Endothelial cell of umbilical vein (primary cell): ENCODE measurements around the gene ZNF816. TPM values are rescaled to one million over a fixed set of nuclear protein-coding genes. Genes with fewer than 3 reads are reported as not detected.
"Not testable (repeated sequence)": the region's sequence is repeated elsewhere in the genome, so short reads cannot be mapped to it uniquely, and the experiment has no call there.

Source experiments
- BruUV-seq: library from RNA; stranded (reverse); fragments of 400-500 nt; replicated peaks from 2 replicates; lab custom pipeline; 2021; lab: Mats Ljungman, UMichigan
- CTCF ChIA-PET: fragments of 300-600, 350-600 bp; sonication (Branson Sonifier 250); formaldehyde crosslinking; loops from one replicate; lab custom pipeline; 2021; ENCODE audit warnings: antibody characterized with exemption, inconsistent platforms; lab: Charles Lee
- POLR2A ChIA-PET: fragments of 300-600, 350-600 bp; sonication (Branson Sonifier 250); formaldehyde crosslinking; loops from one replicate; lab custom pipeline; 2021; ENCODE audit warnings: antibody characterized with exemption, inconsistent platforms; lab: Charles Lee
- DNase-seq: peaks from one replicate; pipeline ENCODE4 v3.0.0-alpha.2; 2011; ENCODE audit warnings: low read depth, low spot score
- FAIRE-seq: peaks from 2 replicates; lab custom pipeline; 2011; peaks lifted over from hg19 to GRCh38; lab: Jason Lieb, UNC
- H2AFZ ChIP-seq: 2 replicates; pipeline ENCODE4 v1.6.0; 2012; ENCODE audit warnings: low read depth, low read length, control low read depth, inconsistent platforms
- H3K27ac ChIP-seq: 2 replicates; pipeline ENCODE4 v1.5.1; 2011; ENCODE audit warnings: low read depth, mild to moderate bottlenecking, control low read depth, low read length, moderate library complexity; ENCODE audit not compliant: insufficient read depth
- H3K27me3 ChIP-seq, 2 experiments: 2 replicates each; pipeline versions ENCODE4 v1.6.0 to v1.6.1; 2011; ENCODE audit warnings: low read length in 2 of 2, mixed read lengths in 1 of 2; ENCODE audit not compliant: control insufficient read depth in 2 of 2, insufficient read depth in 2 of 2
- H3K36me3 ChIP-seq, 2 experiments: 2 replicates in 1 of 2; 3 replicates in 1 of 2; pipeline ENCODE4 v1.5.1; 2011; ENCODE audit warnings: low read length in 2 of 2, mild to moderate bottlenecking in 1 of 2, moderate library complexity in 1 of 2; ENCODE audit not compliant: control insufficient read depth in 2 of 2, insufficient read depth in 2 of 2; ENCODE audit errors: extremely low read depth in 1 of 2
- H3K4me1 ChIP-seq: 3 replicates; pipeline ENCODE4 v1.5.1; 2011; ENCODE audit warnings: mild to moderate bottlenecking, low read length; ENCODE audit not compliant: control insufficient read depth, insufficient read depth; ENCODE audit errors: extremely low read depth
- H3K4me2 ChIP-seq: 2 replicates; pipeline ENCODE4 v1.6.1; 2011; ENCODE audit warnings: low read length, control low read depth, mixed read lengths; ENCODE audit not compliant: insufficient read depth
- H3K4me3 ChIP-seq, 3 experiments: fragments of 200-600 bp in 1 of 3; sonication (generic), shearing (Covaris generic) in 1 of 3; replicated peaks in 1 of 3; 2 replicates each; pipeline ENCODE4 v1.5.1; 2011 to 2016; ENCODE audit warnings: control low read depth in 3 of 3, low read length in 3 of 3, mild to moderate bottlenecking in 2 of 3, inconsistent platforms in 1 of 3, low read depth in 1 of 3, moderate library complexity in 1 of 3; ENCODE audit not compliant: insufficient read depth in 1 of 3
- H3K79me2 ChIP-seq: 2 replicates; pipeline ENCODE4 v1.6.0; 2012; ENCODE audit warnings: low read length, inconsistent platforms; ENCODE audit not compliant: control insufficient read depth, insufficient read depth
- H3K9ac ChIP-seq: replicated peaks from 2 replicates; pipeline ENCODE3; 2011; ENCODE audit warnings: low read length, control low read depth; ENCODE audit not compliant: insufficient read depth; ENCODE audit errors: extremely low read depth
- H3K9me1 ChIP-seq: replicated peaks from 3 replicates; pipeline ENCODE4 v1.6.0; 2011; ENCODE audit warnings: mild to moderate bottlenecking, low read length; ENCODE audit not compliant: control insufficient read depth, insufficient read depth; ENCODE audit errors: extremely low read depth
- H3K9me3 ChIP-seq: replicated peaks from 2 replicates; pipeline ENCODE4 v1.5.1; 2012; ENCODE audit warnings: low read length, inconsistent platforms; ENCODE audit not compliant: control insufficient read depth, insufficient read depth
- H4K20me1 ChIP-seq: replicated peaks from 2 replicates; pipeline ENCODE3; 2011; ENCODE audit warnings: mild to moderate bottlenecking, low read length; ENCODE audit not compliant: control insufficient read depth, insufficient read depth; ENCODE audit errors: extremely low read depth
- CTCF ChIP-seq, 2 donors: IDR thresholded peaks; 1 replicate in 1 of 2; 2 replicates in 1 of 2; pipeline ENCODE4 v1.5.1; 2011; ENCODE audit warnings: low read length in 2 of 2, mild to moderate bottlenecking in 2 of 2, moderate library complexity in 2 of 2, control low read depth in 1 of 2, inconsistent platforms in 1 of 2, low read depth in 1 of 2; ENCODE audit not compliant: insufficient read depth in 1 of 2; ENCODE audit errors: extremely low read depth in 1 of 2
- EZH2 ChIP-seq: IDR thresholded peaks from 2 replicates; pipeline ENCODE4 v1.6.1; 2012; ENCODE audit warnings: borderline replicate concordance, low read depth, mild to moderate bottlenecking, moderate library complexity, low read length, inconsistent platforms; ENCODE audit not compliant: severe bottlenecking
- FOS ChIP-seq: IDR thresholded peaks from 2 replicates; pipeline ENCODE4 v1.6.1; 2011; ENCODE audit warnings: mild to moderate bottlenecking, low read length, moderate library complexity, borderline replicate concordance; ENCODE audit not compliant: insufficient read depth
- GATA2 ChIP-seq: IDR thresholded peaks from 2 replicates; pipeline ENCODE4 v1.7.0; 2011; ENCODE audit warnings: low read depth, mild to moderate bottlenecking, moderate library complexity, mixed read lengths, low read length; ENCODE audit not compliant: insufficient read length, insufficient read depth
- MYC ChIP-seq: IDR thresholded peaks from one replicate; pipeline ENCODE4 v1.6.1; 2011; ENCODE audit warnings: mild to moderate bottlenecking, low read depth, low read length
- POLR2A ChIP-seq: IDR thresholded peaks from 2 replicates; pipeline ENCODE4 v1.6.1; 2012; ENCODE audit warnings: low read depth, mild to moderate bottlenecking, control low read depth, low read length
- dilution Hi-C: fragments of 300-500 bp; cut with MboI; formaldehyde crosslinking; loops from one replicate; pipeline ENCODE4 v1.15.0; 2019; ENCODE audit warnings: low sequenced_read_pairs; ENCODE audit not compliant: extremely low pct_ligation_motif_present
- intact Hi-C: fragments of 100-400 bp; cut with micrococcal nuclease; formaldehyde crosslinking; loops from one replicate; pipeline ENCODE4 v1.10.0; 2022
- polyA plus RNA-seq, 4 experiments: library from polyadenylated mRNA; depleted of rRNA in 3 of 4; stranded (reverse) in 3 of 4; unstranded in 1 of 4; fragments of >200 nt; gene quantifications; 2 replicates each; pipeline versions ENCODE4 v1.2.1 to v1.2.3, GENCODE V29; 2011 to 2012; ENCODE audit warnings: missing spikeins in 1 of 4
- total RNA-seq: library from RNA; stranded (reverse); gene quantifications from 2 replicates; pipeline ENCODE4 v1.2.3, GENCODE V29; 2021

Gene ZNF816
- total and polyA plus RNA-seq, 2 donors (not counting 3 experiments of a cell fraction or from before 2014, with no cell fraction given) = 1.8 to 4.9 TPM

GRCh38 chr19:52935434-52935833 is 27.2 kb downstream of the ZNF816 start:
- Histone ChIP-seq H3K27ac (no peak overlapping the region), H3K79me2 (no peaks in the 10 kb centered on the region), H3K9ac (no peak overlapping the region), H2AFZ (no peak overlapping the region), H3K4me2 (no peak overlapping the region), H3K27me3 (no peaks in the 10 kb centered on the region), H3K36me3 (no peaks in the 10 kb centered on the region), H3K9me1 (no peaks in the 10 kb centered on the region), H3K9me3 (no peaks in the 10 kb centered on the region), H3K4me1 (no peaks in the 10 kb centered on the region), H4K20me1 (no peaks in the 10 kb centered on the region), H3K4me3 (no peak overlapping the region)
- intact Hi-C loops (no loop called here), dilution Hi-C loops (no loop called here)
- POLR2A ChIA-PET = no interaction called here
- CTCF ChIA-PET = no interaction called here
- FAIRE-seq (no peak), DNase-seq (no peak)
- no TSS peak for BruUV-seq
- TF ChIP-seq EZH2 (no peak), CTCF (IDR thresholded peaks at IDR 0.05; ENCODE audit: extremely low read depth in 1 of 2, insufficient read depth in 1 of 2, low read depth in 1 of 2, low read length in 2 of 2) (no peak), FOS (no peak), GATA2 (no peak), MYC (no peak), POLR2A (no peak)

DNA sequence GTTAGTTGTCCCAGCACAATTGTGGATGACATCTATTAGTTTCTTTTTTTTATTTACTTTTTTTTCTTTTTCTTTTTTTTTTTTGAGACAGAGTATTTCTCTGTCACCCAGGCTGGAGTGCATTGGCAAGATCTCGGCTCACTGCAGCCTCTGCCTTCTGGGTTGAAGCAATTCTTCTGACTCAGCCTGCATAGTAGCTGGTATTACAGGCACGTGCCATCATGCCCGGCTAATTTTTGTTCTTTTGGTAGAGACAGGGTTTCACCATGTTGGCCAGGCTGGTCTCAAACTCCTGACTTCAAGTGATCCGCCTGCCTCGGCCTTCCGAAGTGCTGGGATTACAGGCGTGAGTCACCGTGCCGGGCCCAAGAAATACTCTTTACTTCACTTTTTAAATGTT is 38.0 kb downstream of the ZNF816 start:
- H3K4me2 ChIP-seq, H3K27me3 ChIP-seq, POLR2A ChIA-PET, CTCF ChIA-PET, H4K20me1 ChIP-seq, dilution Hi-C loops, H3K9me1 ChIP-seq, FAIRE-seq, H3K36me3 ChIP-seq, H3K79me2 ChIP-seq, H3K4me1 ChIP-seq, H3K4me3 ChIP-seq, H3K27ac ChIP-seq, BruUV-seq, DNase-seq, H3K9ac ChIP-seq, H3K9me3 ChIP-seq, H2AFZ ChIP-seq: not testable (repeated sequence)
- intact Hi-C loops = loop anchor here (10.0 kb wide), 1 partner anchor 70 kb away; the partner anchor contains the start of gene ZNF468
